Stomach (tissue), 4 donors: ENCODE data around the gene COX17.

Experiments used
- CTCF ChIP-seq, 7 experiments: fragments of 450-650 bp in 4 of 7; fragments of 200-600 bp in 3 of 7; sonication (generic) in 3 of 7; IDR thresholded peaks; one replicate each; pipeline ENCODE4 v1.5.1; 2016 to 2019; ENCODE audit warnings: antibody characterized with exemption in 7 of 7, control low read depth in 2 of 7, mild to moderate bottlenecking in 1 of 7
- POLR2A ChIP-seq, 4 donors: fragments of 450-650 bp; IDR thresholded peaks; one replicate each; pipeline ENCODE4 v1.6.1; 2016; ENCODE audit warnings: antibody characterized with exemption in 4 of 4, control low read depth in 2 of 4, mild to moderate bottlenecking in 1 of 4, moderate library complexity in 1 of 4
- POLR2AphosphoS5 ChIP-seq, 3 donors: sonication (generic); formaldehyde crosslinking; IDR thresholded peaks; one replicate each; pipeline ENCODE4 v1.6.1; 2016; ENCODE audit warnings: antibody characterized with exemption in 3 of 3

GRCh38 chr3:119715105-119715504 lies 37.9 kb upstream of the COX17 start:
- TF ChIP-seq CTCF (IDR thresholded peaks at IDR 0.05) (no peak), POLR2A (IDR thresholded peaks at IDR 0.05) (no peak), POLR2AphosphoS5 (IDR thresholded peaks at IDR 0.05) (no peak)
